Neural cell (in vitro differentiated cells): Measurements from ENCODE around the gene GCFC2. TPM values are rescaled to one million over a fixed set of nuclear protein-coding genes. Genes with fewer than 3 reads are reported as not detected.

ENCODE experiments used
- H2AFZ ChIP-seq: fragments of 200-600, 300-800 bp; sonication (generic), shearing (Covaris generic); 2 replicates; pipeline ENCODE4 v1.6.0; 2014; ENCODE audit warnings: low read depth, mild to moderate bottlenecking, antibody characterized with exemption, low read length, moderate library complexity
- H3F3A ChIP-seq: fragments of 200-600 bp; shearing (Covaris generic); 2 replicates; pipeline ENCODE4 v1.6.1; 2016; ENCODE audit warnings: mild to moderate bottlenecking, moderate library complexity, mixed read lengths, antibody characterized with exemption, low read length; ENCODE audit not compliant: insufficient read depth, poor library complexity, severe bottlenecking
- H3K27ac ChIP-seq: fragments of 200-600, 300-800 bp; sonication (generic), shearing (Covaris generic); 2 replicates; pipeline ENCODE4 v1.5.1; 2014; ENCODE audit warnings: mild to moderate bottlenecking, low read length, moderate library complexity
- H3K27me3 ChIP-seq: fragments of 300-800, 200-600 bp; sonication (generic), shearing (Covaris generic); 2 replicates; pipeline ENCODE4 v1.6.0; 2014; ENCODE audit warnings: mild to moderate bottlenecking, low read depth, low read length, moderate library complexity; ENCODE audit not compliant: insufficient read depth
- H3K36me3 ChIP-seq: fragments of 300-800, 200-600 bp; sonication (generic), shearing (Covaris generic); 2 replicates; pipeline ENCODE4 v1.5.1; 2014; ENCODE audit warnings: mild to moderate bottlenecking, antibody characterized with exemption, low read length, moderate library complexity; ENCODE audit not compliant: insufficient read depth
- H3K4me2 ChIP-seq: fragments of 300-800, 200-600 bp; sonication (generic), shearing (Covaris generic); 2 replicates; pipeline ENCODE4 v1.6.0; 2014; ENCODE audit warnings: mild to moderate bottlenecking, low read length
- H3K4me3 ChIP-seq: fragments of 300-800, 200-600 bp; sonication (generic), shearing (Covaris generic); 2 replicates; pipeline ENCODE4 v1.5.1; 2014; ENCODE audit warnings: mild to moderate bottlenecking, low read length, moderate library complexity
- H3K79me2 ChIP-seq: fragments of 200-600 bp; shearing (Covaris generic); replicated peaks from 2 replicates; pipeline ENCODE4 v1.6.0; 2014; ENCODE audit warnings: mild to moderate bottlenecking, low read length, moderate library complexity; ENCODE audit not compliant: insufficient read depth
- H3K9ac ChIP-seq: fragments of 300-800, 200-600 bp; sonication (generic), shearing (Covaris generic); 2 replicates; pipeline ENCODE4 v1.6.1; 2016; ENCODE audit warnings: mild to moderate bottlenecking, low read length, mixed read lengths
- H3K9me2 ChIP-seq: fragments of 200-600 bp; shearing (Covaris generic); 2 replicates; pipeline ENCODE4 v1.6.1; 2016; ENCODE audit warnings: mild to moderate bottlenecking, low read length, mixed read lengths; ENCODE audit not compliant: insufficient read depth
- H3K9me3 ChIP-seq: fragments of 200-600, 300-800 bp; sonication (generic), shearing (Covaris generic); 2 replicates; pipeline ENCODE4 v1.6.1; 2016; ENCODE audit warnings: mild to moderate bottlenecking, mixed run types, low read length, moderate library complexity, mixed read lengths
- H4K20me1 ChIP-seq: fragments of 200-600 bp; shearing (Covaris generic); 2 replicates; pipeline ENCODE4 v1.6.1; 2016; ENCODE audit warnings: mild to moderate bottlenecking, mixed run types; ENCODE audit not compliant: insufficient read depth
- CTCF ChIP-seq: fragments of 450-650 bp; IDR thresholded peaks from 2 replicates; pipeline ENCODE4 v1.5.1; 2014; ENCODE audit warnings: antibody characterized with exemption, mild to moderate bottlenecking, moderate library complexity; ENCODE audit not compliant: poor library complexity, severe bottlenecking
- EP300 ChIP-seq: fragments of 450-650 bp; conservative IDR thresholded peaks from 2 replicates; pipeline ENCODE4 v1.6.1; 2014; ENCODE audit warnings: antibody characterized with exemption, mild to moderate bottlenecking, moderate library complexity; ENCODE audit not compliant: poor library complexity, severe bottlenecking
- EZH2 ChIP-seq: fragments of 200-600, 300-800 bp; shearing (Covaris generic), sonication (generic); IDR thresholded peaks from 2 replicates; pipeline ENCODE4 v1.6.1; 2014; ENCODE audit warnings: antibody characterized with exemption, low read length, borderline replicate concordance, mild to moderate bottlenecking; ENCODE audit not compliant: insufficient read depth, poor library complexity, severe bottlenecking
- MXI1 ChIP-seq: fragments of 450-650 bp; conservative IDR thresholded peaks from 2 replicates; pipeline ENCODE4 v1.6.1; 2014; ENCODE audit warnings: antibody characterized with exemption, mild to moderate bottlenecking; ENCODE audit not compliant: poor library complexity, severe bottlenecking
- POLR2AphosphoS5 ChIP-seq: IDR thresholded peaks from 2 replicates; pipeline ENCODE4 v1.6.1; 2012
- RAD21 ChIP-seq: fragments of 450-650 bp; conservative IDR thresholded peaks from 2 replicates; pipeline ENCODE4 v1.6.1; 2014; ENCODE audit warnings: antibody characterized with exemption, mild to moderate bottlenecking, moderate library complexity
- REST ChIP-seq: IDR thresholded peaks from 2 replicates; pipeline ENCODE4 v1.6.1; 2012; ENCODE audit warnings: borderline replicate concordance
- SMC3 ChIP-seq: fragments of 450-650 bp; conservative IDR thresholded peaks from 2 replicates; pipeline ENCODE4 v1.6.1; 2014; ENCODE audit warnings: antibody characterized with exemption, mild to moderate bottlenecking, moderate library complexity; ENCODE audit not compliant: poor library complexity
- TAF1 ChIP-seq: IDR thresholded peaks from 2 replicates; pipeline ENCODE4 v1.6.1; 2012; ENCODE audit warnings: low read depth
- polyA plus RNA-seq: library from polyadenylated mRNA; depleted of rRNA; stranded (reverse); fragments of >200 nt; gene quantifications from 2 replicates; pipeline ENCODE4 v1.2.3, GENCODE V29; 2014

GCFC2 gene
- polyA plus RNA-seq, 1 donor from 2014 or later: 2.5 TPM

- Histone ChIP-seq H3K36me3 (no peaks in the 10 kb centered on the region), H4K20me1 (no peaks in the 10 kb centered on the region), H3K4me3 (no peak overlapping the region), H3K9ac (no peak overlapping the region), H3K4me2 (no peak overlapping the region), H2AFZ (no peak overlapping the region), H3K27ac (no peak overlapping the region), H3K9me2 (no peaks in the 10 kb centered on the region), H3F3A (no peaks in the 10 kb centered on the region), H3K79me2 (no peaks in the 10 kb centered on the region), H3K27me3 (no peaks in the 10 kb centered on the region), H3K9me3 (no peaks in the 10 kb centered on the region)
- TF ChIP-seq POLR2AphosphoS5 (no peak), RAD21 (no peak), SMC3 (no peak), REST (no peak), TAF1 (no peak), EZH2 (no peak), EP300 (no peak)
These were observed 27.2 kb upstream of the GCFC2 start for GRCh38 chr2:75737961-75738360.

- H4K20me1 ChIP-seq: no peaks in the 10 kb centered on the region
- H3F3A ChIP-seq: no peaks in the 10 kb centered on the region
- no peak for TF ChIP-seq POLR2AphosphoS5
- TF ChIP-seq EP300: no peak
- no peak for TF ChIP-seq CTCF
- no peak for TF ChIP-seq MXI1
- no peak for TF ChIP-seq REST
- TF ChIP-seq TAF1: no peak
- no peak for TF ChIP-seq EZH2
- TF ChIP-seq RAD21: no peak
- no peak for TF ChIP-seq SMC3
These were observed 25.6 kb upstream of the GCFC2 start for GRCh38 chr2:75736276-75736675.

More at GRCh38 chr2:75736276-75736675, 25.6 kb upstream of the GCFC2 start:
- Histone ChIP-seq H2AFZ (no peak overlapping the region), H3K9me3 (no peaks in the 10 kb centered on the region), H3K79me2 (no peaks in the 10 kb centered on the region), H3K27ac (no peak overlapping the region), H3K27me3 (no peaks in the 10 kb centered on the region), H3K4me2 (no peak overlapping the region), H3K4me3 (no peak overlapping the region), H3K36me3 (no peaks in the 10 kb centered on the region), H3K9me2 (no peaks in the 10 kb centered on the region), H3K9ac (no peak overlapping the region)
